Measurements from ENCODE around the gene UTP18. TPM values are rescaled to one million over a fixed set of nuclear protein-coding genes. Genes with fewer than 3 reads are reported as not detected.
"Not testable (repeated sequence)": the region's sequence is repeated elsewhere in the genome, so short reads cannot be mapped to it uniquely, and the experiment has no call there.

UTP18 gene
- total RNA-seq, 1 experiment from 2014 or later = 96.3 TPM

DNA sequence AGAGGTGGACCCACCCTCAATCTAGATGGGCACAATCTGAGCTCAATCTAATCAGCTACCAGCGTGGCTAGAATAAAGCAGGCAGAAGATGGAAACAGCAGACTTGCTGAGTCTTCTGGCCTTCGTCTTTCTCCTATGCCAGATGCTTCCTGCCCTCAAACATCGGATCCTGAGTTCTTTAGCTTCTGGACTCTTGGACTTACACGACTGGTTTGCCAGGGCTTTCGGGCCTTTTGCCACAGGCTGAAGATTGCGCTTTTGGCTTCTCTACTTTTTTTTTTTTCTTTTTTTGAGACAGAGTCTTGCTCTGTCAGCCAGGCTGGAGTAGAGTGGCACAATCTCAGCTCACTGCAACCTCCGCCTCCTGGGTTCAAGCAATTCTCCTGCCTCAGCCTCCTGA is 65.1 kb downstream of the UTP18 start:
- Histone ChIP-seq H3K27me3 (ENCODE audit: control insufficient read depth, insufficient read depth, low read length) (peaks cover 2% of the 10 kb centered on the region; the same call in 1 of the 2 replicates), H3K9me3 (ENCODE audit: control insufficient read depth, insufficient read depth, low read depth, low read length) (no peaks in the 10 kb centered on the region), H3K36me3 (ENCODE audit: control insufficient read depth, insufficient read depth, low read length) (no peaks in the 10 kb centered on the region), H3K4me3 (ENCODE audit: low read depth in 2 of 2, low read length in 2 of 2) (no peak overlapping the region), H3K4me1 (ENCODE audit: control insufficient read depth, insufficient read depth, low read length) (no peaks in the 10 kb centered on the region), H3K27ac (ENCODE audit: low read length) (no peak overlapping the region)
- in situ Hi-C loops (cut with HindIII; ENCODE audit: low pct_unique_long_range_greater_than_20kb, low sequenced_read_pairs) (no loop called here), intact Hi-C loops (cut with micrococcal nuclease; ENCODE audit: unreplicated experiment) (no loop called here)
- CTCF ChIA-PET = no interaction called here
- BruUV-seq (replicated peaks) = no TSS peak
- TF ChIP-seq TCF7L2 (IDR thresholded peaks at IDR 0.05; ENCODE audit: low read depth, low read length) = no peak
- DNase-seq (ENCODE audit: low read depth, low spot score) (no peak), ATAC-seq (no peak)
- POLR2A ChIA-PET = no interaction called here

DNA sequence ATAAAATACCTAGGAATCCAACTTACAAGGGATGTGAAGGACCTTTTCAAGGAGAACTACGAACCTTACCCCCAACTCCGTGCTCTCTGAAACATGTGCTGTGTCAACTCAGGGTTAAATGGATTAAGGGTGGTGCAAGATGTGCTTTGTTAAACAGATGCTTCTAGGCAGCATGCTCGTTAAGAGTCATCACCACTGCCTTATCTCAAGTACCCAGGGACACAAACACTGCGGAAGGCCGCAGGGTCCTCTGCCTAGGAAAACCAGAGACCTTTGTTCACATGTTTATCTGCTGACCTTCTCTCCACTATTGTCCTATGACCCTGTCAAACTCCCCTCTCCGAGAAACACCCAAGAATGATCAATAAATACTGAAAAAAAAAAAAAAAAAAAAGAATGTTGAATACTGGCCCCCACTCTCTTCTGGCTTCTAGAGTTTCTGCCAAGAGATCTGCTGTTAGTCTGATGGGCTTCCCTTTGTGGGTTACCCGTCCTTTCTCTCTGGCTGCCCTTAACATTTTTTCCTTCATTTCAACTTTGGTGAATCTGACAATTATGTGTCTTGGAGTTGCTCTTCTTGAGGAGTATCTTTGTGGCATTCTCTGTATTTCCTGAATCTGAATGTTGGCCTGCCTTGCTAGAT is 70.6 kb downstream of the UTP18 start:
- H3K4me3 ChIP-seq (ENCODE audit: low read depth in 2 of 2, low read length in 2 of 2); H3K9me3 ChIP-seq (ENCODE audit: control insufficient read depth, insufficient read depth, low read depth, low read length); BruUV-seq (replicated peaks); CTCF ChIA-PET; H3K27ac ChIP-seq (ENCODE audit: low read length); POLR2A ChIA-PET; H3K27me3 ChIP-seq (ENCODE audit: control insufficient read depth, insufficient read depth, low read length); DNase-seq (ENCODE audit: low read depth, low spot score); H3K4me1 ChIP-seq (ENCODE audit: control insufficient read depth, insufficient read depth, low read length); intact Hi-C loops (cut with micrococcal nuclease; ENCODE audit: unreplicated experiment); H3K36me3 ChIP-seq (ENCODE audit: control insufficient read depth, insufficient read depth, low read length); ATAC-seq; in situ Hi-C loops (cut with HindIII; ENCODE audit: low pct_unique_long_range_greater_than_20kb, low sequenced_read_pairs): not testable (repeated sequence)

DNA sequence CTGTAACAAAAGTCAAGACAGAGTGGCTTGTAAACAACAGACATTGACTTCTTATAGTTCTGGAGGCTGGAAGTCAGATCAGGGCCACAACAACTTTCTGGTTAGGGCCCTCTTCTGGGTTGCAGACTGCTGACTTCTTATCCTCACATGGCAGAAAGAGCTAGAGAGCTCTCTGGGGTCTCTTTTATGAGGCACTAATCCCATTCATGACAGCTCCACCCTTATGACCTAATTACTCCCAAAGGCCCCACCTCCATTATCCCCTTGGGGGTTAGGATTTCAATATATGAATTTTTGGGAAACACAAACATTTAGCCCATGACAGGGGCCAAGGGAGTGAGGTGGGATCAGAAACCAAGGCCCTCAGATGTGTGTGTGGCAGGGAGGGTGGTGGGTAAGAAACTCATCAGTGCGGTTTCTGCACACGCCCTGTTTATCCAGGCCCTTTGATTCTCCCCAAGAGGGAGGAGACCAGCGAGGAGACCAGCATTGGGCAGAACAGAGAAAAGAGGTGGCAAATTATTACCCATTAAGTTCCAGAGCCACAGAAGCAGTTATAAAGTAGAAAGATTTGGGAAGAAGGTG is 74.8 kb downstream of the UTP18 start:
- Histone ChIP-seq H3K27ac (ENCODE audit: low read length) (no peak overlapping the region), H3K36me3 (ENCODE audit: control insufficient read depth, insufficient read depth, low read length) (no peaks in the 10 kb centered on the region), H3K4me3 (ENCODE audit: low read depth in 2 of 2, low read length in 2 of 2) (no peak overlapping the region), H3K9me3 (ENCODE audit: control insufficient read depth, insufficient read depth, low read depth, low read length) (no peaks in the 10 kb centered on the region), H3K27me3 (ENCODE audit: control insufficient read depth, insufficient read depth, low read length) (peaks cover 2% of the 10 kb centered on the region; the same call in 1 of the 2 replicates), H3K4me1 (ENCODE audit: control insufficient read depth, insufficient read depth, low read length) (no peaks in the 10 kb centered on the region)
- intact Hi-C loops (cut with micrococcal nuclease; ENCODE audit: unreplicated experiment) (no loop called here), in situ Hi-C loops (cut with HindIII; ENCODE audit: low pct_unique_long_range_greater_than_20kb, low sequenced_read_pairs) (no loop called here)
- TF ChIP-seq TCF7L2 (IDR thresholded peaks at IDR 0.05; ENCODE audit: low read depth, low read length) (no peak), SIN3A (IDR thresholded peaks at IDR 0.05; ENCODE audit: borderline replicate concordance, insufficient read depth, low read depth, low read length) (no peak), POLR2AphosphoS5 (IDR thresholded peaks at IDR 0.05; ENCODE audit: low read depth, low read length) (no peak)
- TF ChIP-seq, protein P1, sequence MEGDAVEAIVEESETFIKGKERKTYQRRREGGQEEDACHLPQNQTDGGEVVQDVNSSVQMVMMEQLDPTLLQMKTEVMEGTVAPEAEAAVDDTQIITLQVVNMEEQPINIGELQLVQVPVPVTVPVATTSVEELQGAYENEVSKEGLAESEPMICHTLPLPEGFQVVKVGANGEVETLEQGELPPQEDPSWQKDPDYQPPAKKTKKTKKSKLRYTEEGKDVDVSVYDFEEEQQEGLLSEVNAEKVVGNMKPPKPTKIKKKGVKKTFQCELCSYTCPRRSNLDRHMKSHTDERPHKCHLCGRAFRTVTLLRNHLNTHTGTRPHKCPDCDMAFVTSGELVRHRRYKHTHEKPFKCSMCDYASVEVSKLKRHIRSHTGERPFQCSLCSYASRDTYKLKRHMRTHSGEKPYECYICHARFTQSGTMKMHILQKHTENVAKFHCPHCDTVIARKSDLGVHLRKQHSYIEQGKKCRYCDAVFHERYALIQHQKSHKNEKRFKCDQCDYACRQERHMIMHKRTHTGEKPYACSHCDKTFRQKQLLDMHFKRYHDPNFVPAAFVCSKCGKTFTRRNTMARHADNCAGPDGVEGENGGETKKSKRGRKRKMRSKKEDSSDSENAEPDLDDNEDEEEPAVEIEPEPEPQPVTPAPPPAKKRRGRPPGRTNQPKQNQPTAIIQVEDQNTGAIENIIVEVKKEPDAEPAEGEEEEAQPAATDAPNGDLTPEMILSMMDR (IDR thresholded peaks at IDR 0.05) = no peak
- TF ChIP-seq, protein P2, sequence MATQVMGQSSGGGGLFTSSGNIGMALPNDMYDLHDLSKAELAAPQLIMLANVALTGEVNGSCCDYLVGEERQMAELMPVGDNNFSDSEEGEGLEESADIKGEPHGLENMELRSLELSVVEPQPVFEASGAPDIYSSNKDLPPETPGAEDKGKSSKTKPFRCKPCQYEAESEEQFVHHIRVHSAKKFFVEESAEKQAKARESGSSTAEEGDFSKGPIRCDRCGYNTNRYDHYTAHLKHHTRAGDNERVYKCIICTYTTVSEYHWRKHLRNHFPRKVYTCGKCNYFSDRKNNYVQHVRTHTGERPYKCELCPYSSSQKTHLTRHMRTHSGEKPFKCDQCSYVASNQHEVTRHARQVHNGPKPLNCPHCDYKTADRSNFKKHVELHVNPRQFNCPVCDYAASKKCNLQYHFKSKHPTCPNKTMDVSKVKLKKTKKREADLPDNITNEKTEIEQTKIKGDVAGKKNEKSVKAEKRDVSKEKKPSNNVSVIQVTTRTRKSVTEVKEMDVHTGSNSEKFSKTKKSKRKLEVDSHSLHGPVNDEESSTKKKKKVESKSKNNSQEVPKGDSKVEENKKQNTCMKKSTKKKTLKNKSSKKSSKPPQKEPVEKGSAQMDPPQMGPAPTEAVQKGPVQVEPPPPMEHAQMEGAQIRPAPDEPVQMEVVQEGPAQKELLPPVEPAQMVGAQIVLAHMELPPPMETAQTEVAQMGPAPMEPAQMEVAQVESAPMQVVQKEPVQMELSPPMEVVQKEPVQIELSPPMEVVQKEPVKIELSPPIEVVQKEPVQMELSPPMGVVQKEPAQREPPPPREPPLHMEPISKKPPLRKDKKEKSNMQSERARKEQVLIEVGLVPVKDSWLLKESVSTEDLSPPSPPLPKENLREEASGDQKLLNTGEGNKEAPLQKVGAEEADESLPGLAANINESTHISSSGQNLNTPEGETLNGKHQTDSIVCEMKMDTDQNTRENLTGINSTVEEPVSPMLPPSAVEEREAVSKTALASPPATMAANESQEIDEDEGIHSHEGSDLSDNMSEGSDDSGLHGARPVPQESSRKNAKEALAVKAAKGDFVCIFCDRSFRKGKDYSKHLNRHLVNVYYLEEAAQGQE (IDR thresholded peaks at IDR 0.05; ENCODE audit: insufficient read depth in 1 of 2, low read depth in 2 of 2, low read length in 1 of 2) = no peak
- BruUV-seq (replicated peaks) = no TSS peak
- ChIA-PET CTCF (no interaction called here), POLR2A (no interaction called here)
- no peak for ATAC-seq
- DNase-seq (ENCODE audit: low read depth, low spot score) = no peak

All from Panc1 (cell line).